K562 (cell line): ENCODE data around the gene CCSER2. TPM values are rescaled to one million over a fixed set of nuclear protein-coding genes. Genes with fewer than 3 reads are reported as not detected.

Experiments
- ATAC-seq: fragments of 200-7000 bp; cut with Tn5 transposase; 3 replicates; pipeline ENCODE4 v1.9.1; 2020; ENCODE audit warnings: moderate library complexity
- BruUV-seq: library from RNA; stranded (reverse); fragments of 400-500 nt; replicated peaks from 2 replicates; lab custom pipeline; 2021; lab: Mats Ljungman, UMichigan
- CTCF ChIA-PET: fragments of 300-600 bp; formaldehyde crosslinking; extraction: SDS; loops from one replicate; lab custom pipeline; 2021; ENCODE audit warnings: low intra/inter-chr PET ratio; lab: Yijun Ruan, JAX
- POLR2A ChIA-PET: fragments of 300-600, 350-650 bp; sonication (Branson Sonifier 250); formaldehyde crosslinking; extraction: SDS; loops from one replicate; lab custom pipeline; 2021; ENCODE audit warnings: antibody characterized with exemption, inconsistent platforms; lab: Yijun Ruan, JAX
- DNase-seq, 4 experiments: peaks; one replicate each; pipeline versions ENCODE4 v3.0.0 to v3.0.0-alpha.2; 2011 to 2018; ENCODE audit warnings: low spot score in 3 of 4, mixed read lengths in 3 of 4; ENCODE audit errors: extremely low read depth in 1 of 4
- FAIRE-seq: peaks from 2 replicates; lab custom pipeline; 2011; peaks lifted over from hg19 to GRCh38; lab: Jason Lieb, UNC
- H2AFZ ChIP-seq: 2 replicates; pipeline ENCODE4 v1.6.0; 2011; ENCODE audit warnings: low read depth, low read length, control low read depth, inconsistent platforms
- H3K27ac ChIP-seq: fragments of 200-600 bp; 3 replicates; pipeline ENCODE4 v1.8.0; 2011; ENCODE audit warnings: low read depth, mild to moderate bottlenecking, control low read depth, inconsistent platforms, low read length, moderate library complexity, mixed read lengths; ENCODE audit errors: extremely low read depth
- H3K27me3 ChIP-seq, 2 experiments: fragments of 300-600 bp in 1 of 2; 2 replicates in 1 of 2; 3 replicates in 1 of 2; pipeline versions ENCODE4 v1.6.0 to v1.8.0; 2011; ENCODE audit warnings: inconsistent platforms in 2 of 2, low read length in 2 of 2, mild to moderate bottlenecking in 1 of 2, mixed read lengths in 1 of 2, moderate library complexity in 1 of 2; ENCODE audit not compliant: control insufficient read depth in 2 of 2, insufficient read depth in 2 of 2
- H3K36me3 ChIP-seq: fragments of 300-600 bp; 3 replicates; pipeline ENCODE4 v1.8.0; 2011; ENCODE audit warnings: mild to moderate bottlenecking, low read length, inconsistent platforms; ENCODE audit not compliant: control insufficient read depth, insufficient read depth
- H3K4me1 ChIP-seq, 2 experiments: fragments of 200-600 bp in 1 of 2; replicated peaks in 1 of 2; 2 replicates in 1 of 2; 3 replicates in 1 of 2; pipeline versions ENCODE4 v1.5.1 to v1.8.0; 2011; ENCODE audit warnings: inconsistent platforms in 2 of 2, low read length in 2 of 2, mild to moderate bottlenecking in 1 of 2, mixed read lengths in 1 of 2, moderate library complexity in 1 of 2; ENCODE audit not compliant: control insufficient read depth in 2 of 2, insufficient read depth in 2 of 2
- H3K4me2 ChIP-seq: 2 replicates; pipeline ENCODE4 v1.6.1; 2011; ENCODE audit warnings: low read length, control low read depth, inconsistent platforms, mixed read lengths; ENCODE audit not compliant: insufficient read depth
- H3K4me3 ChIP-seq: fragments of 200-600 bp; sonication (generic), shearing (Covaris generic); 2 replicates; pipeline ENCODE4 v1.5.1; 2016; ENCODE audit warnings: control low read depth, inconsistent platforms
- H3K79me2 ChIP-seq: fragments of 200-600 bp; 3 replicates; pipeline ENCODE4 v1.8.0; 2011; ENCODE audit warnings: low read length, inconsistent platforms; ENCODE audit not compliant: control insufficient read depth, insufficient read depth
- H3K9ac ChIP-seq, 2 experiments: 2 replicates each; pipeline versions ENCODE4 v1.6.0 to v1.6.1; 2011; ENCODE audit warnings: low read depth in 2 of 2, low read length in 2 of 2, control low read depth in 1 of 2, inconsistent platforms in 1 of 2, mild to moderate bottlenecking in 1 of 2, mixed read lengths in 1 of 2; ENCODE audit not compliant: insufficient read depth in 1 of 2
- H3K9me1 ChIP-seq: one replicate; pipeline ENCODE4 v1.6.0; 2011; ENCODE audit warnings: inconsistent platforms, mild to moderate bottlenecking, low read length, moderate library complexity; ENCODE audit not compliant: control insufficient read depth, insufficient read depth
- H3K9me3 ChIP-seq: replicated peaks from 2 replicates; pipeline ENCODE4 v1.5.1; 2011; ENCODE audit warnings: low read depth, low read length, inconsistent platforms; ENCODE audit not compliant: control insufficient read depth, insufficient read depth
- H4K20me1 ChIP-seq: replicated peaks from 2 replicates; pipeline ENCODE4 v1.6.1; 2011; ENCODE audit warnings: low read length, inconsistent platforms, mixed read lengths; ENCODE audit not compliant: control insufficient read depth, insufficient read depth
- ADNP ChIP-seq: fragments of 200-800 bp; sonication (Bioruptor generic); IDR thresholded peaks from 2 replicates; pipeline ENCODE4 v1.6.1; 2016; ENCODE audit warnings: missing genetic modification characterization, missing compliant biosample characterization
- CCAR2 ChIP-seq: fragments of 200-400 bp; formaldehyde crosslinking; IDR thresholded peaks from 2 replicates; pipeline ENCODE4 v1.6.1; 2017; ENCODE audit warnings: mild to moderate bottlenecking, low read depth, low read length
- EP400 ChIP-seq: fragments of 450-650 bp; IDR thresholded peaks from 2 replicates; pipeline ENCODE4 v1.6.1; 2017; ENCODE audit warnings: antibody characterized with exemption, mild to moderate bottlenecking, moderate library complexity
- KDM4B ChIP-seq, 2 experiments: fragments of 450-650 bp in 1 of 2; sonication (generic) in 1 of 2; IDR thresholded peaks; 2 replicates each; pipeline ENCODE4 v1.6.1; 2016 to 2017; ENCODE audit warnings: borderline replicate concordance in 2 of 2, antibody characterized with exemption in 1 of 2, low read depth in 1 of 2, mild to moderate bottlenecking in 1 of 2
- KDM5B ChIP-seq: fragments of 200-600 bp; sonication (generic); IDR thresholded peaks from 2 replicates; pipeline ENCODE4 v1.6.1; 2012; ENCODE audit warnings: low read depth, mild to moderate bottlenecking, moderate library complexity, low read length, control low read depth, inconsistent platforms; ENCODE audit not compliant: insufficient replicate concordance
- POLR3G ChIP-seq: IDR thresholded peaks from 2 replicates; pipeline ENCODE4 v1.6.1; 2011; ENCODE audit not compliant: insufficient read length, insufficient replicate concordance; ENCODE audit errors: extremely low read depth
- PRPF4 ChIP-seq: fragments of 200-400 bp; formaldehyde crosslinking; IDR thresholded peaks from one replicate; pipeline ENCODE4 v1.6.1; 2017; ENCODE audit warnings: low read length, low read depth, mild to moderate bottlenecking; ENCODE audit not compliant: insufficient read depth, poor library complexity, severe bottlenecking
- SNIP1 ChIP-seq: fragments of 450-650 bp; IDR thresholded peaks from 2 replicates; pipeline ENCODE4 v1.7.1; 2017; ENCODE audit warnings: low read depth, mild to moderate bottlenecking
- SP2 ChIP-seq: IDR thresholded peaks from 2 replicates; pipeline ENCODE4 v1.6.1; 2011; ENCODE audit warnings: mild to moderate bottlenecking, low read depth, low read length, moderate library complexity; ENCODE audit not compliant: poor library complexity, severe bottlenecking; ENCODE audit errors: extremely low read depth
- SREBF2 ChIP-seq: sonication (generic); formaldehyde crosslinking; IDR thresholded peaks from 2 replicates; pipeline ENCODE4 v1.4.0; 2020; ENCODE audit warnings: mild to moderate bottlenecking, missing genetic modification reagents
- SRSF3 ChIP-seq: fragments of 200-400 bp; formaldehyde crosslinking; IDR thresholded peaks from 2 replicates; pipeline ENCODE4 v1.6.1; 2016; ENCODE audit warnings: mild to moderate bottlenecking, low read length, moderate library complexity; ENCODE audit not compliant: insufficient read depth
- TBP ChIP-seq: optimal IDR thresholded peaks from 2 replicates; pipeline ENCODE3; 2011; ENCODE audit warnings: low read depth, low read length, improper control_type of control experiment
- YBX1 ChIP-seq: fragments of 450-650 bp; IDR thresholded peaks from 2 replicates; pipeline ENCODE4 v1.7.1; 2016; ENCODE audit warnings: mild to moderate bottlenecking
- ZNF583 ChIP-seq: fragments of 250-450 bp; sonication (Bioruptor Pico); IDR thresholded peaks from 2 replicates; pipeline ENCODE4 v1.4.0; 2020
- WGBS: fragments of 100-300 bp; shearing (Covaris generic); methylation state at CpG from one replicate; pipeline ENCODE4 v1.1.6; 2016; ENCODE audit warnings: low coverage, mixed read lengths; ENCODE audit not compliant: insufficient coverage; ENCODE audit errors: missing lambda C conversion rate; 5-methylcytosine and 5-hydroxymethylcytosine counted together
- in situ Hi-C: fragments of 300-500 bp; cut with MboI; formaldehyde crosslinking; loops from 4 replicates; pipeline ENCODE4 v1.15.0; 2018; ENCODE audit warnings: inconsistent platforms, mixed read lengths
- intact Hi-C: fragments of 100-400 bp; cut with micrococcal nuclease; formaldehyde crosslinking; loops from 2 replicates; pipeline ENCODE4 v1.14.2; 2022
- polyA plus RNA-seq, 8 experiments: library from polyadenylated mRNA; depleted of rRNA in 4 of 8; stranded (reverse) in 5 of 8; unstranded in 3 of 8; fragments of >200 nt; fragmentation: Nextera tagmentation in 2 of 8; fragmentation: Illumina TruSeq in 1 of 8; extraction: Ambion mirVana in 2 of 8; extraction: Trizol in 1 of 8; gene quantifications; 2 replicates each; pipeline versions ENCODE4 v1.2.1 to v1.2.3, GENCODE V29; 2011 to 2014; ENCODE audit warnings: inconsistent platforms in 1 of 8, missing spikeins in 1 of 8
- total RNA-seq, 7 experiments: library from RNA; depleted of rRNA in 6 of 7; stranded (reverse); fragments of >200 nt in 6 of 7; fragmentation: Illumina TruSeq in 2 of 7; extraction: Trizol in 2 of 7; gene quantifications; 2 replicates each; pipeline versions ENCODE4 v1.2.1 to v1.2.3, GENCODE V29; 2011 to 2021; ENCODE audit warnings: low replicate concordance in 1 of 7
- TF ChIP-seq, protein P1 (sequence below): sonication (generic); formaldehyde crosslinking; IDR thresholded peaks from 2 replicates; pipeline ENCODE4 v1.8.0; 2022; ENCODE audit warnings: mild to moderate bottlenecking, missing genetic modification reagents, borderline replicate concordance
- TF ChIP-seq, protein P2 (sequence below): fragments of 450-650 bp; IDR thresholded peaks from 2 replicates; pipeline ENCODE4 v1.6.1; 2017; ENCODE audit warnings: mild to moderate bottlenecking, moderate library complexity
- TF ChIP-seq, protein P3 (sequence below): sonication (generic); formaldehyde crosslinking; IDR thresholded peaks from 2 replicates; pipeline ENCODE4 v1.8.1; 2022; ENCODE audit warnings: missing genetic modification reagents

The CCSER2 gene
- total and polyA plus RNA-seq, 9 of the 15 experiments (the other 6 are each of a cell fraction or from before 2014, with no cell fraction given), result 2.7 to 15.1 (median 9.7) TPM

DNA sequence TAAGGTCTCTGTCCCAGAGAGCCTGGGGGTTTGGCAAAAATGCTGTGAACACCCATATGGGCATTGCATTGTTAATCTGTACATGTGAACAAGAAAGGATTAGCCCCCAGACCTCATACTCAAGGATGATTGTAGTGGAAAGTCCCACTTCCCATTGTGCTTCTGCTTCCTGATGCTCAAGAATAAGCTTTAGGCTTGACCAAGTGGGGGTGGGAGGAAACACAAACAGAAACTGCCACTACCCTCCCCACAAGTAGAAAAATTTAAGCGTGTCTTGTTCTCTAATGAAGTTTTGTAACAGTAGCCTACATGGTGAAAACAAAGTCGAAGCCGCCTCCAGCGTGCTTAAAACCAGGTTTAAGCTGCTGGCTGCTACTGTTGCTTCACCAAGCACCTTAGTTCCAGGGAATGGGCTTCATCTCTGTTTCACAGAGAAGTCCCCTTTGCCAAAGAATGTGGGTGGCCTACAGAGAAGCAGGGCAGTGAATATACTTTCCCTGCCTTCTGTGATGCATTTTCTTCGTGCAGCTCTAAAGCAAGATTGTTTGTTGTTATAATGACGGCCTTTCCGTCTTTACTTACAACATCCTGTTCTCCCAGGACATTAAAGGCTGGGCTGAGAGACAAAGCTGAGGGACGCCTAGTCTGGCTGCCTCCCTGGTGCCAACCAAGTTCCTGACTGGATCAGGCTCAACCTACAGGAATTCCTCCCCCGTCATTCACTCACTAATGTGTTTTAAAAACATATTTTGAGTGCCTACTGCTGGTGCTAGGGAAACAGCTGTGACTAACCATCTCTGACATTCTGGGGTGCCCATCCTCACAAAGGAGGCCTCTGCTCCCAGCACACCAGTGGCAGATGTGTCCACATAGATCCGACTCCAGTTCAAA lies 32.1 kb upstream of the CCSER2 start:
- H3K79me2 ChIP-seq, result no peaks in the 10 kb centered on the region
- H3K9ac ChIP-seq, result no peak overlapping the region
- FAIRE-seq, result no peak
- H3K36me3 ChIP-seq, result no peaks in the 10 kb centered on the region
- H3K4me3 ChIP-seq, result no peak overlapping the region
- no peak overlapping the region for H2AFZ ChIP-seq
- no peak overlapping the region for H3K27ac ChIP-seq
- peaks cover 4% of the 10 kb centered on the region for H3K9me1 ChIP-seq
- intact Hi-C loops, result no loop called here
- no peak overlapping the region for H3K4me2 ChIP-seq
- 52% methylated on average over 10 of the region's 10 CpGs for WGBS
- no peak for DNase-seq
- ChIA-PET POLR2A (interaction anchor here (0.6 to 1.4 kb wide), 3 partner anchors 15 to 33 kb away, joined by 3 to 5 read pairs (median 3); no protein-coding TSS in a partner anchor), CTCF (no interaction called here)
- ATAC-seq, result no peak
- H4K20me1 ChIP-seq, result 0 out of 2 replicates have a peak, but pooled peaks cover 7% of the 10 kb centered on the region
- H3K27me3 ChIP-seq, result peaks cover 8 to 17% of the 10 kb centered on the region in 2 experiments; a peak in 4 of 5 replicates
- peaks cover 7 to 19% of the 10 kb centered on the region in 2 experiments; a peak in 4 of 5 replicates for H3K4me1 ChIP-seq
- no TSS peak for BruUV-seq
- in situ Hi-C loops, result no loop called here
- no peak for TF ChIP-seq ZNF583 (CRISPR knock-in tag)
- TF ChIP-seq SRSF3, result no peak
- TF ChIP-seq, protein P1, sequence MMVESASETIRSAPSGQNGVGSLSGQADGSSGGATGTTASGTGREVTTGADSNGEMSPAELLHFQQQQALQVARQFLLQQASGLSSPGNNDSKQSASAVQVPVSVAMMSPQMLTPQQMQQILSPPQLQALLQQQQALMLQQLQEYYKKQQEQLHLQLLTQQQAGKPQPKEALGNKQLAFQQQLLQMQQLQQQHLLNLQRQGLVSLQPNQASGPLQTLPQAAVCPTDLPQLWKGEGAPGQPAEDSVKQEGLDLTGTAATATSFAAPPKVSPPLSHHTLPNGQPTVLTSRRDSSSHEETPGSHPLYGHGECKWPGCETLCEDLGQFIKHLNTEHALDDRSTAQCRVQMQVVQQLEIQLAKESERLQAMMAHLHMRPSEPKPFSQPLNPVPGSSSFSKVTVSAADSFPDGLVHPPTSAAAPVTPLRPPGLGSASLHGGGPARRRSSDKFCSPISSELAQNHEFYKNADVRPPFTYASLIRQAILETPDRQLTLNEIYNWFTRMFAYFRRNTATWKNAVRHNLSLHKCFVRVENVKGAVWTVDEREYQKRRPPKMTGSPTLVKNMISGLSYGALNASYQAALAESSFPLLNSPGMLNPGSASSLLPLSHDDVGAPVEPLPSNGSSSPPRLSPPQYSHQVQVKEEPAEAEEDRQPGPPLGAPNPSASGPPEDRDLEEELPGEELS (CRISPR knock-in tag), result no peak
- TF ChIP-seq SREBF2 (CRISPR knock-in tag), result no peak
- TF ChIP-seq, protein P2, sequence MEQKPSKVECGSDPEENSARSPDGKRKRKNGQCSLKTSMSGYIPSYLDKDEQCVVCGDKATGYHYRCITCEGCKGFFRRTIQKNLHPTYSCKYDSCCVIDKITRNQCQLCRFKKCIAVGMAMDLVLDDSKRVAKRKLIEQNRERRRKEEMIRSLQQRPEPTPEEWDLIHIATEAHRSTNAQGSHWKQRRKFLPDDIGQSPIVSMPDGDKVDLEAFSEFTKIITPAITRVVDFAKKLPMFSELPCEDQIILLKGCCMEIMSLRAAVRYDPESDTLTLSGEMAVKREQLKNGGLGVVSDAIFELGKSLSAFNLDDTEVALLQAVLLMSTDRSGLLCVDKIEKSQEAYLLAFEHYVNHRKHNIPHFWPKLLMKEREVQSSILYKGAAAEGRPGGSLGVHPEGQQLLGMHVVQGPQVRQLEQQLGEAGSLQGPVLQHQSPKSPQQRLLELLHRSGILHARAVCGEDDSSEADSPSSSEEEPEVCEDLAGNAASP, result no peak
- TF ChIP-seq, protein P3, sequence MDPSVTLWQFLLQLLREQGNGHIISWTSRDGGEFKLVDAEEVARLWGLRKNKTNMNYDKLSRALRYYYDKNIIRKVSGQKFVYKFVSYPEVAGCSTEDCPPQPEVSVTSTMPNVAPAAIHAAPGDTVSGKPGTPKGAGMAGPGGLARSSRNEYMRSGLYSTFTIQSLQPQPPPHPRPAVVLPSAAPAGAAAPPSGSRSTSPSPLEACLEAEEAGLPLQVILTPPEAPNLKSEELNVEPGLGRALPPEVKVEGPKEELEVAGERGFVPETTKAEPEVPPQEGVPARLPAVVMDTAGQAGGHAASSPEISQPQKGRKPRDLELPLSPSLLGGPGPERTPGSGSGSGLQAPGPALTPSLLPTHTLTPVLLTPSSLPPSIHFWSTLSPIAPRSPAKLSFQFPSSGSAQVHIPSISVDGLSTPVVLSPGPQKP (CRISPR knock-in tag), result no peak
- no peak for TF ChIP-seq POLR3G
- no peak for TF ChIP-seq KDM5B
- TF ChIP-seq KDM4B (IDR thresholded peaks at IDR 0.05; ENCODE audit: borderline replicate concordance in 2 of 2, low read depth in 1 of 2), result no peak
- TF ChIP-seq SNIP1, result no peak
- TF ChIP-seq PRPF4, result no peak
- TF ChIP-seq CCAR2, result no peak
- no peak for TF ChIP-seq YBX1
- no peak for TF ChIP-seq TBP
- TF ChIP-seq SP2, result no peak
- no peak for TF ChIP-seq ADNP (tag)
- no peak for TF ChIP-seq EP400
- TF ChIP-seq, all 486 proteins: peak for 0
- H3K9me3 ChIP-seq, result no peaks in the 10 kb centered on the region
